VCaP (cell line): ENCODE results near the gene PRSS36.

ENCODE experiments used
- H3K27ac ChIP-seq: fragments of 450-650 bp; 2 replicates; pipeline ENCODE4 v1.5.1; 2017
- CTCF ChIP-seq: fragments of 450-650 bp; conservative IDR thresholded peaks from 2 replicates; pipeline ENCODE4 v1.5.1; 2017; ENCODE audit warnings: mild to moderate bottlenecking, moderate library complexity

The PRSS36 gene

GRCh38 chr16:31110106-31111034 is 39.5 kb downstream of the PRSS36 start:
- TF ChIP-seq CTCF: no peak
- no peak overlapping the region for H3K27ac ChIP-seq

GRCh38 chr16:31109622-31110021 is 40.2 kb downstream of the PRSS36 start:
- H3K27ac ChIP-seq: no peak overlapping the region
- TF ChIP-seq CTCF: no peak

- H3K27ac ChIP-seq: peak overlapping the region; percentile 73; the same call in 1 of the 2 replicates
- no peak for TF ChIP-seq CTCF
These were observed 40.9 kb downstream of the PRSS36 start for GRCh38 chr16:31108794-31109558.

GRCh38 chr16:31108035-31108793 is 41.7 kb downstream of the PRSS36 start, which contains the start of gene BCKDK:
Gene BCKDK (plus strand): TSS chr16:31108386. CDS start chr16:31109224, 838 bp downstream.
- no peak for TF ChIP-seq CTCF

GRCh38 chr16:31107465-31107867 is 42.4 kb downstream of the PRSS36 start:
- H3K27ac ChIP-seq: no peak overlapping the region
- no peak for TF ChIP-seq CTCF

More at GRCh38 chr16:31108035-31108793, 41.7 kb downstream of the PRSS36 start, which contains the start of gene BCKDK:
- H3K27ac ChIP-seq: peak within 1 kb of the TSS; percentile 73; the same call in 1 of the 2 replicates

- H3K27ac ChIP-seq: no peak overlapping the region
- no peak for TF ChIP-seq CTCF
These were observed 43.1 kb downstream of the PRSS36 start for GRCh38 chr16:31106509-31107464.
